ENCODE data around the gene NPIPA1.
"Not testable (repeated sequence)": the region's sequence is repeated elsewhere in the genome, so short reads cannot be mapped to it uniquely, and the experiment has no call there.

NPIPA1 gene

DNA sequence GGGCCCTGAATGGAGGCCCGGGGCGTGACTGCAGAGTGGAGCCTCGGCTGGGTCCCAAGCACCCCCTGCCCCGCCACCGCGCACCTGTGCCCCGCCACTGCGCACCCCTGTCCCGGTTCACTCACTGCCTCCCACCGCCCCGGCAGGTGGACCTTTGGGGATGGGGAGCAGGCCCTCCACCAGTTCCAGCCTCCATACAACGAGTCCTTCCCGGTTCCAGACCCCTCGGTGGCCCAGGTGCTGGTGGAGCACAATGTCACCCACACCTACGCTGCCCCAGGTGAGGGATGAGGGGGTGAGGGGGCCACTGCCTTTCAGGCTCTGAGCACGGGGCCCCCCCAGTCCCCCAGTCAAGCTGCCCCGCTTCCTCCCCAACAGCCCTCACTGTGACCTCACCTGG lies 12.9 kb upstream of the NPIPA1 start:
- H3K4me3 ChIP-seq (ENCODE audit: control insufficient read depth, low read depth, low read length); DNase-seq (ENCODE audit: low read depth): not testable (repeated sequence)

GRCh38 chr16:14924982-14925381 lies 12.3 kb upstream of the NPIPA1 start:
- H3K4me3 ChIP-seq (ENCODE audit: control insufficient read depth, low read depth, low read length); DNase-seq (ENCODE audit: low read depth): not testable (repeated sequence)

- DNase-seq (ENCODE audit: low read depth); H3K4me3 ChIP-seq (ENCODE audit: control insufficient read depth, low read depth, low read length): not testable (repeated sequence)
Measured at GRCh38 chr16:14928064-14928714, 9.1 kb upstream of the NPIPA1 start.

GRCh38 chr16:14929176-14929575 lies 8.1 kb upstream of the NPIPA1 start:
- not testable (repeated sequence) for H3K4me3 ChIP-seq (ENCODE audit: control insufficient read depth, low read depth, low read length)

GRCh38 chr16:14930246-14930645 lies 7.0 kb upstream of the NPIPA1 start:
- not testable (repeated sequence) for DNase-seq (ENCODE audit: low read depth); H3K4me3 ChIP-seq (ENCODE audit: control insufficient read depth, low read depth, low read length)

More at GRCh38 chr16:14929176-14929575, 8.1 kb upstream of the NPIPA1 start:
- DNase-seq (ENCODE audit: low read depth), result not testable (repeated sequence)

DNA sequence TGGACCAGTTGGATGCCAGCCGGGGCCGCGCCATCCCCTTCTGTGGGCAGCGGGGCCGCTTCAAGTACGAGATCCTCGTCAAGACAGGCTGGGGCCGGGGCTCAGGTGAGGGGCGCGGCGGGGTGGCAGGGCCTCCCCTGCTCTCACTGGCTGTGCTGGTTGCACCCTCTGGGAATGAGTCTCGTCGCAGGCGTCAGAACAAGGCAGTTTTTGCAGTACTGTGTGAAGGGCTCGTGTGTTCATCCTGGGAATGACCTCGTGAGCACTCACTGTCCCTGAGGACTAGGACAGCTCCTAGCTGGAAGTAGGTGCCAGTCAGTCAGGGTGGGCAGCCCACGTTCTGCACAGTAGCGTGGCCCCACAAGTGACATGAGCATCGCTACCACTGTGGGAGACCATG lies 6.3 kb upstream of the NPIPA1 start:
- H3K4me3 ChIP-seq (ENCODE audit: control insufficient read depth, low read depth, low read length); DNase-seq (ENCODE audit: low read depth): not testable (repeated sequence)

- not testable (repeated sequence) for H3K4me3 ChIP-seq (ENCODE audit: control insufficient read depth, low read depth, low read length); DNase-seq (ENCODE audit: low read depth)
Measured at GRCh38 chr16:14932581-14933375, 4.5 kb upstream of the NPIPA1 start.

DNA sequence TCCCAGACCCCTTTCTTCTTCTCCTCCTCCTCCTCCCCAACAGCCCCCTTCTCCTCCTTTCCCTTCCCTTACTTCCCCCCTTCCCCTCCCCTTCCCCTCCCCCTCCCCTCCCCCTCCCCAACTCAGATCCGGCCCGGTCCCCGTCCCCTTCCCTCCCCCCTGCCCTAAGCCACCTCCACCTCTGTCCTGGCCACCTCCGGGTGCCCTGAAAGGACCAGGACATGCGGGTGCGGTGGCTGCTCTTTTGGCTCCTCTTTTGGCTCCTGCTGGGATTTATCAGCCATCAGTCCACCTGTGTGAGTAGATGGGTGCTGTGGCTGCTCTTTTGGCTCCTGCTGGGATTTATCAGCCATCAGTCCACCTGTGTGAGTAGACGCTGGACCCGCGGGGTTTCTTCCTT lies 751 bp downstream of the NPIPA1 start:
- DNase-seq (ENCODE audit: low read depth); H3K4me3 ChIP-seq (ENCODE audit: control insufficient read depth, low read depth, low read length): not testable (repeated sequence)

- not testable (repeated sequence) for H3K4me3 ChIP-seq (ENCODE audit: control insufficient read depth, low read depth, low read length); DNase-seq (ENCODE audit: low read depth)
Measured at GRCh38 chr16:14942686-14943085, 5.4 kb downstream of the NPIPA1 start.

DNA sequence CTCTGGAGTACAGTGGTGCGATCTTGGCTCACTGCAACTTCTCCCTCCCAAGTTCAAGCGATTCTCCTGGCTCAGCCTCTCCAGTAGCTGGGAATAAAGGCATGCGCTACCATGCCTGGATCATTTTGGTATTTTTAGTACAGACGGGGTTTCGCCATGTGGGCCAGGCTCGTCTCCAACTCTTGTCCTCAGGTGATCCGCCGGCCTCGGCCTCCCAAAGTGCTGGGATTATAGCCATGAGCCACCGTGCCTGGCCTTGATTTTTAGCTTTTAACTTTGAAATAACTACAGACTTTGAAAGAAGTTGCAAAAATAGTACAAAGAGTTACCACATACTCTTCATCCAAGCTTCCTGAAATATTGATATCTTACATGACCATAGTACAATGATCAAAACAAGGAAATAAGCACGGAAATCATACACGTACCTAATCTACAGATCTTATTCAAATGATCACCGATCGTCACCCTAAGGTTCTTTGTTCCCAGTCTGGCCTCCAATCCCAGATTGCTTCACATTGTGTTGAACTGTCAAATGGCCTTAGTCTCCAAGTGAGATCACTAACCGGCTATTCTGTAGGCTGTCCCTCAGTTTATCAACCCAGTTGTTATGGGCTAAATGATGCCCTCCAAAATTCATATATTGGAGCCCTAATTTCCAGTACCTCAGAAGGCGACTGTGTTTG lies 18.4 kb downstream of the NPIPA1 start:
- H3K4me3 ChIP-seq (ENCODE audit: control insufficient read depth, low read depth, low read length), result no peak overlapping the region
- TF ChIP-seq, protein P1, sequence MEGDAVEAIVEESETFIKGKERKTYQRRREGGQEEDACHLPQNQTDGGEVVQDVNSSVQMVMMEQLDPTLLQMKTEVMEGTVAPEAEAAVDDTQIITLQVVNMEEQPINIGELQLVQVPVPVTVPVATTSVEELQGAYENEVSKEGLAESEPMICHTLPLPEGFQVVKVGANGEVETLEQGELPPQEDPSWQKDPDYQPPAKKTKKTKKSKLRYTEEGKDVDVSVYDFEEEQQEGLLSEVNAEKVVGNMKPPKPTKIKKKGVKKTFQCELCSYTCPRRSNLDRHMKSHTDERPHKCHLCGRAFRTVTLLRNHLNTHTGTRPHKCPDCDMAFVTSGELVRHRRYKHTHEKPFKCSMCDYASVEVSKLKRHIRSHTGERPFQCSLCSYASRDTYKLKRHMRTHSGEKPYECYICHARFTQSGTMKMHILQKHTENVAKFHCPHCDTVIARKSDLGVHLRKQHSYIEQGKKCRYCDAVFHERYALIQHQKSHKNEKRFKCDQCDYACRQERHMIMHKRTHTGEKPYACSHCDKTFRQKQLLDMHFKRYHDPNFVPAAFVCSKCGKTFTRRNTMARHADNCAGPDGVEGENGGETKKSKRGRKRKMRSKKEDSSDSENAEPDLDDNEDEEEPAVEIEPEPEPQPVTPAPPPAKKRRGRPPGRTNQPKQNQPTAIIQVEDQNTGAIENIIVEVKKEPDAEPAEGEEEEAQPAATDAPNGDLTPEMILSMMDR (IDR thresholded peaks at IDR 0.05; ENCODE audit: control insufficient read depth, insufficient read depth, low read depth, low read length, missing control alignments), result no peak
- no peak for DNase-seq (ENCODE audit: low read depth)

DNA sequence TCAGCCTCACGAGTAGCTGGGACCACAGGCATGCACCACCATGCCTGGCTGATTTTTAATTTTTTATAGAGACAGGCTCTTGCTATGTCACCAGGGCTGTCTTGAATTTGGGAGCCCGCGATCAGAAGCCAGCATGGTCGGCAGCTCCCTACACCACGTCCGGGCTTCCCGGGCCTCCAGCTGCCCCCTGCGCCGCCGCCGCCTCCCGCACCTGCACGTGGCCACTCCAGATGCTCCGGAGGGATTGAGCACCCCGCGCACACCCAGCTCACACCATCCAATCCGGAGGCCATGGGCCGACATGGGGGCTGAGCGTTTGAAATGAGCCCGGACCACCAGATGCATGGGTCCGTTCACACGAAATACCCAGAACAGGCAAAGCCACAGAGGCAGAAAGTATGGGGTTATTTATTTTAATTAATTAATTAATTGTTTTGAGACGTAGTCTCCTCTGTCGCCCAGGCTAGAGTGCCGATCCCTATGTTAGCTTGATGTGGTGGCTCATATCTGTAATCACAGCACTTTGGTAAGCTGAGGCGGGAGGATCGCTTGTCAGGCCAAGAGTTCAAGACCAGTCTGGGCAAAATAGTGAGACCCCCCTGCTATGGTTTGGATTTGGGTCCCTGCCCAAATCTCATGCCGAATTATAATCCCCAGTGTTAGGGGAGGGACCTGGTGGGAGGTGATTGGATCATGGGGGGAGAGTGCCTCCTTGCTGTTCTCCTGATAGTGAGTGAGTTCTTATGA lies 20.5 kb downstream of the NPIPA1 start:
- TF ChIP-seq, protein P1 (IDR thresholded peaks at IDR 0.05; ENCODE audit: control insufficient read depth, insufficient read depth, low read depth, low read length, missing control alignments), result no peak
- no peak for DNase-seq (ENCODE audit: low read depth)
- H3K4me3 ChIP-seq (ENCODE audit: control insufficient read depth, low read depth, low read length), result no peak overlapping the region
